GM12865 (cell line): ENCODE measurements around the gene PIMREG.
A peak's percentile ranks its signal among the peaks of the same experiment; 100 is the strongest.

Experiments used
- DNase-seq: peaks from one replicate; pipeline ENCODE4 v3.0.0; 2010; ENCODE audit warnings: low read depth
- H3K4me3 ChIP-seq: 2 replicates; pipeline ENCODE4 v1.5.1; 2011; ENCODE audit warnings: mild to moderate bottlenecking, low read depth, low read length, control low read depth
- TF ChIP-seq, protein P1 (sequence below): IDR thresholded peaks from 2 replicates; pipeline ENCODE4 v1.5.1; 2011; ENCODE audit warnings: low read length, control low read depth, low read depth, inconsistent platforms; ENCODE audit not compliant: insufficient read depth; ENCODE audit errors: missing control alignments

The PIMREG gene

DNA sequence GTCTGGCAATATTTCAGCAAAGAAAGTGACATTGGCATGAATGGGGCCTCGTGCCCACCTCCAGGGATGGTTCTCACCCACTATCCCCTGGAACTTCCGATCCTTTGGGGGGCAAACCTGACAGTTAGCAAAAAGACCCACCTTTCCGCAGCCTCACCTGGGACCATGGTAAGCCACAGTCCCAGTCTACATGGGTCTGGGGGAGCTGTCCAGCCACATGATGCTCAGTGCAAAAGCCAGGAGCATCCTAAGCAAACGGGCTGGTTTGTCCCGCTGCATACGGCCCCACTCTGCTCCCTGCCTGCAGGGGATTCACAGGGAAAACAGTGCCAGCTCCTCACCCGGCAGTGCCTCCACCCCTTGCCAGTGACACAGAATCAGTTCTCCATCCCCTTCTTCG lies 28.6 kb upstream of the PIMREG start:
- DNase-seq, result no peak
- H3K4me3 ChIP-seq, result no peak overlapping the region
- TF ChIP-seq, protein P1, sequence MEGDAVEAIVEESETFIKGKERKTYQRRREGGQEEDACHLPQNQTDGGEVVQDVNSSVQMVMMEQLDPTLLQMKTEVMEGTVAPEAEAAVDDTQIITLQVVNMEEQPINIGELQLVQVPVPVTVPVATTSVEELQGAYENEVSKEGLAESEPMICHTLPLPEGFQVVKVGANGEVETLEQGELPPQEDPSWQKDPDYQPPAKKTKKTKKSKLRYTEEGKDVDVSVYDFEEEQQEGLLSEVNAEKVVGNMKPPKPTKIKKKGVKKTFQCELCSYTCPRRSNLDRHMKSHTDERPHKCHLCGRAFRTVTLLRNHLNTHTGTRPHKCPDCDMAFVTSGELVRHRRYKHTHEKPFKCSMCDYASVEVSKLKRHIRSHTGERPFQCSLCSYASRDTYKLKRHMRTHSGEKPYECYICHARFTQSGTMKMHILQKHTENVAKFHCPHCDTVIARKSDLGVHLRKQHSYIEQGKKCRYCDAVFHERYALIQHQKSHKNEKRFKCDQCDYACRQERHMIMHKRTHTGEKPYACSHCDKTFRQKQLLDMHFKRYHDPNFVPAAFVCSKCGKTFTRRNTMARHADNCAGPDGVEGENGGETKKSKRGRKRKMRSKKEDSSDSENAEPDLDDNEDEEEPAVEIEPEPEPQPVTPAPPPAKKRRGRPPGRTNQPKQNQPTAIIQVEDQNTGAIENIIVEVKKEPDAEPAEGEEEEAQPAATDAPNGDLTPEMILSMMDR, result no peak

- peak; percentile 21 for DNase-seq
- H3K4me3 ChIP-seq, result no peak overlapping the region
- TF ChIP-seq, protein P1, result peak; percentile 19
Measured at GRCh38 chr17:6420173-6420641, 24.0 kb upstream of the PIMREG start.

DNA sequence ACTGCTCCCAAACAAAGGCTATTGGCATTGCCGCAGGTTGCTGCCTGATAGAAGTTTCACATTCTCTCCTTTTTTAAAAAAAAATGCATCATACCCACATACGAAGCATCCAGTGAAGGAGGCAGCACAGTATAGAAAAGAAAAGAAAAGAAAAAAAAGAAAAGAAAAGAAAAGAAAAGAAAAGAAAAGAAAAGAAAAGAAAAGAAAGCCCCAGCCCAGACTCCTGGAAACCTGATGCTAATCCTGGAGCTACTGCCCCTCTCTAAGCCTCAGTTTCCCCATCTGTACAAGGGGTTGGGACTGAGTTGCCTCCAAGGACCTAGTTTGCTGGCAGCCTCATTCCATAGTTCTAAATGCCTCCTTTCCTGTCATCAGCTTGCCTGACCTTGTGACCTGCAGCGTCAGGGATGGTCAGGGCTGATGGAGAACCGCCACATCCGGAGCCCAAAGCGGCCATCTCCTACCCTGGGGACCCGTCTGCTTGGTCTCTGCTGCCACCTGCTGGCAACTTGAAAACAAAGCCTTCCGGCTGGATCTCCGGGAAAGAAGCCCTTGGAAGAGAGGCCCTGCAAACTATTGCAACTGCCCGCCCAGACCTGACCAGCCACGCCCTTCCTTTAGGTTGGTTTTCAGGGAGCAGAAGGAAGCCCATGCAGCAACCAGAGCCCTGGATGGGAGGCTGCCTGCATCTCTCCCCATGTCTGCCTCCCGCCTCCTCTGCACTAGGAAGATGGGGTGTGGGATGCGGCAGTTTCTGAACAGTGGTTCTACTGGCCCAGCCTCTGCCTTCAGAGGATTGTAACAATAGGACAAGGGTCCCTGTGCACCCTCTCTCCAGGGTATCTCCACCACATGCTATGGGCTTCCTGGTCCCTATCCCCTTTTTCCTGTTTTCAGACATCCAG lies 22.3 kb upstream of the PIMREG start:
- H3K4me3 ChIP-seq, result no peak overlapping the region
- peak; percentile 79 for DNase-seq
- TF ChIP-seq, protein P1, result peak; percentile 79

GRCh38 chr17:6422654-6423241 lies 21.5 kb upstream of the PIMREG start:
- no peak for DNase-seq
- no peak overlapping the region for H3K4me3 ChIP-seq
- TF ChIP-seq, protein P1, result no peak

- TF ChIP-seq, protein P1, result no peak
- no peak for DNase-seq
- H3K4me3 ChIP-seq, result no peak overlapping the region
Measured at GRCh38 chr17:6423931-6424330, 20.3 kb upstream of the PIMREG start.

DNA sequence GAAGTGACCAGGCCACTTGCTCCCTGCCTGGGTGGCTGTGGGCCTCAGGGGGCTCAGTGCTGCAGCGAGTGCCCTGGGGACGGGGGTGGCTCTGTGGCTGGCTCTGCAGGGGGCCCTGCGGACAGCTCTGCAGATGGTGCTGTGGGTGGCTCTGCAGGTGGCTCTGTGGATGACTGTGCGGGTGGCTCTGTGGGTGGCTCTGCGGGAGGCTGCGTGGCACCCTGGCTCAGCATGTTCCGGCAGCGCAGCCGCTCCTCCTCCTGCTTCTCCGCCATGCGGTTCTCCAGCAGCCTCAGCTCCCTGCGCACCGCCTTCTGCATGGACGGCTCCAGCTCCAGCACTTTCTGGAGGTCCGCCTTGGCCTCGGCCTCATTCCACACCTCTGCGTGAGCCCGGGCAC lies 18.8 kb upstream of the PIMREG start:
- H3K4me3 ChIP-seq, result no peak overlapping the region
- no peak for DNase-seq
- TF ChIP-seq, protein P1, result no peak
